NCI-H2029 treated with DMSO at 0.1 percent for 48 hours (cell line): ENCODE data around the gene OR10H2.
A peak's percentile ranks its signal among the peaks of the same experiment; 100 is the strongest.
"Not testable (repeated sequence)": the region's sequence is repeated elsewhere in the genome, so short reads cannot be mapped to it uniquely, and the experiment has no call there.

ENCODE experiments used
- DNase-seq: peaks from one replicate; lab custom pipeline; 2025; lab: John Stamatoyannopoulos, UW

OR10H2 gene

DNA sequence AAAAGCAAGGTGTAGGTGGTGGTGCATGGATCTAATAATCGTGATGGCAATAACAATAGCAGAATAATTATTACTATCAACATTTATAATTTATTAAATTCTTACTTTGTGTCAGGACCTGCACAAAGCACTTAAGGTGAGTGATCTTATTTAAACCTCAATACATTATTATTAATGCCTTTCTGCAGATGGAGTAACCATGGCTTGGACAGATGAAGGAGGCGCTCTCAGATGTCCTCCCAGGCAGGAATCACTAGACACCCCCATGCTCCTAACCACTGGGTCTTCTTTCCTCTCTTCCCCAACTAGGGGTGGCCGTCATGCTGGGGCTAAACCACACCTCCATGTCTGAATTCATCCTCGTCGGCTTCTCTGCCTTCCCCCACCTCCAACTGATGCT, at the start of gene OR10H2:
OR10H2 (plus strand) TSS at position 301 of the 400 bp plus-strand sequence; CDS start at position 321, 20 bp downstream.
- no peak for DNase-seq

DNA sequence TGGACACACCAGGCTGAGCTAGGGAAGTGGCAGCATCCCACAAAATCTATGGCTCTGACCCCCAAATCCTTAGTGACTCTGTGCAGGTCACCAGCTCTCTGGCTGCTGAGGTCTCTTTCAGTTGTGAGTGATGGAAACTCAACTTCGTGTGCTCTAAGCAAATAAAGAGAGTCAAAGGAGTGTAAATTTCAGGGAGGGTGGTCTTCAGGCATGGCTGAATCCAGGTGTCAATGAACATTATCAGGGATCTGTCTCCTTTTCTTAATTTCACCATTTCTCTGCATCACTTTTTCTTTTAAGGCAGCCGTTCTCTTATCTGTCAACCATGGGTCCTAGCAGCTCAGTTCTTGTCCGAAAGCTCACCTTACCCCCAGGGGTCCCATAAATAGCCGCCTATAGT, 48.7 kb upstream of the OR10H2 start:
- DNase-seq, result no peak

- DNase-seq, result not testable (repeated sequence)
Observed at GRCh38 chr19:15679865-15680264, 48.0 kb upstream of the OR10H2 start.

GRCh38 chr19:15680478-15681322, 47.1 kb upstream of the OR10H2 start:
- peak; percentile 32 for DNase-seq

DNA sequence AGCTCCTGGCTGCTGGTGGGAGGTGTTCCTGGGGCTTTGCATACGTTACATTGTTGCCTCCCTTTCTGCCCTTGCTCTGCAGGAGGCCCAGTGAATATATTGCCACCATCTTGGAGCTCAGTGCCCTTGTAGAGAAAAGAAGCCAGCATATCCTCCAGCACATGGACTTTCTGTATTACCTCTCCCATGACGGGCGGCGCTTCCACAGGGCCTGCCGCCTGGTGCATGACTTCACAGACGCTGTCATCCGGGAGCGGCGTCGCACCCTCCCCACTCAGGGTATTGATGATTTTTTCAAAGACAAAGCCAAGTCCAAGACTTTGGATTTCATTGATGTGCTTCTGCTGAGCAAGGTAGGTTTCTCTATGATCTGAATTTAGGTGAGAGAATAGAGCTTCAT, 44.4 kb upstream of the OR10H2 start:
- DNase-seq, result no peak

DNA sequence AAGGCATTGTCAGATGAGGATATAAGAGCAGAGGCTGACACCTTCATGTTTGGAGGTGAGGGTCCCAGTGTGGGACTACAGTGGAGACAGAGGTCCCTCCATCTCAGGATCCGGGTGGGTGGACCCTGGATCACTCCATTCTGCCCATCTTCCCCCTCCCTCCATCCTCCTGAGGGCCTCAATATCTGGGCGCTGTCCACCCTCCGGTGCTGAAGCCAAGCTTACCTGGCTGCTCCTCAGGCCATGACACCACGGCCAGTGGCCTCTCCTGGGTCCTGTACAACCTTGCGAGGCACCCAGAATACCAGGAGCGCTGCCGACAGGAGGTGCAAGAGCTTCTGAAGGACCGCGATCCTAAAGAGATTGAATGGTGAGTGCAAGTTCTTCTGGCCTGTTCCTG, 43.0 kb upstream of the OR10H2 start:
- no peak for DNase-seq

DNA sequence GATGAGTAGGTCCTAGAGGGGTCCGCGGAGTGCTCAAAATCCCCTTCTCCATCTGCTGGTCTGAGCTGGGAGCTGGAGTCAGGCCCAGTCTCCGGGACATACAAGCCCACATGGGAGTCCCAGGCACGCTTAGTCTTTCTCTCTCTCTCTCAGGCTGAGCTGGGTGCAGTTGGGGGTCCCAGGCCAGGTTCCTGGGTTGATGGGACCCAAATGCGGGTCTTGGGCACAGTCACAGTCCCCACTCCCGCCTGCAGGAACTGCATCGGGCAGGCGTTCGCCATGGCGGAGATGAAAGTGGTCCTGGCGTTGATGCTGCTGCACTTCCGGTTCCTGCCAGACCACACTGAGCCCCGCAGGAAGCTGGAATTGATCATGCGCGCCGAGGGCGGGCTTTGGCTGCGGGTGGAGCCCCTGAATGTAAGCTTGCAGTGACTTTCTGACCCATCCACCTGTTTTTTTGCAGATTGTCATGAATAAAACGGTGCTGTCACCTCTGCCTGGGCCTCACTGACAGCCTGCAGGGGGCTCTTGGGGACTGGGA, 31.1 kb upstream of the OR10H2 start:
- no peak for DNase-seq

GRCh38 chr19:15701757-15702533, 25.9 kb upstream of the OR10H2 start:
- DNase-seq, result peak; percentile 87

DNA sequence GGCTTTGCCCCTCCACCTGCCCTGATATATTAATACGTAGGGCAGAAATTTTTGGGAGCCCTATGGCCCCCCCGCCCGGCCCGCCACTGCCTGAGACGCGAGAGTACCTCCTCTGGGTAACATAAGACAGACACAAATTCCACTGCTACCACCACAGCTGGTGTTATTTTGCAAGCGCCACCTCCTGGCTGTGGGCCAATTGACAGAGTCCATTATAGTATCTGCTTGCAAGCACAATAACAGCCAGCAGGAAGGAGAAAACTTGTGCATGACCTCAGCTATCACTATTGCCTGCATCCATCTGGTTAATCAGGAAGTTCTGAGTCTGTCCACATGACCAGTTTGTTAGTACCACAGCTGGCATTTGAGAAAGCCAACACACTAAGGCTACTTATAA, 25.3 kb upstream of the OR10H2 start:
- peak; percentile 94 for DNase-seq

DNA sequence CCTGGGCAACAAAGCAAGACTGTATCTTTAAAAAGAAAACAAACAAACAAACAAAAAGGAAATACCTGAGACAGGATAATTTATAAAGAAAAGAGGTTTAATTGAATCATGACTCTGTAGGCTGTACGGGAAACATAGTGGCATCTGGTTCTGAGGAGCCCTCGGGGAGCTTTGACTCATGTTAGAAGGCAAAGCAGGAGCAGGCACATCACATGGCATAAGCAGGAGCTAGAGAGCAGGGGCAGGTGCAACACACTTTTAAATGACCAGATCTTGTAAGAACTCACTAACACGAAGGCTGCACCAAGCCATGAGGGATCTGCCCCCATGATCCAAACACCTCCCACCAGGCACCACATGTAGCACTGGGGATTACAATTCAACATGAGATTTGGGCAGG, 13.2 kb upstream of the OR10H2 start:
- DNase-seq, result no peak

DNA sequence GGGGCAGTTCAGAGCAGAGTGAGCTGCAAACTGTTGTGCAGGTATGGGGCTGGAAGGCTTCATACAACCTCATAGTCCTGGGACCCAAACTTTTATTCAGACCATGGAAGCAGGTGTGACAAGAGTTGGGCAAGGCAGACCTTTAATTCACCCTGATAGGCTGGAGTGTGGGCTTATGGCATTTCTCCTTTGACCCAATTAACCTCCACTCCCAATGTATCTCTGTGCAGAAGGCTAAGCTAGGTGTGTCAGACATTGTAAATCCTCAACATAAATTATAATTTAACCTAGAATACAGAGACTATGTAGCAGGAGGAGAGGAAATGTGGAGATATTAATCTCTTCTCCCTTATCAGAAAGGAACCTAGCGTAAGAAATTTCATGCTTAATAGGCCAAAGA, 12.2 kb upstream of the OR10H2 start:
- no peak for DNase-seq

GRCh38 chr19:15717809-15718208, 10.0 kb upstream of the OR10H2 start:
- no peak for DNase-seq

DNA sequence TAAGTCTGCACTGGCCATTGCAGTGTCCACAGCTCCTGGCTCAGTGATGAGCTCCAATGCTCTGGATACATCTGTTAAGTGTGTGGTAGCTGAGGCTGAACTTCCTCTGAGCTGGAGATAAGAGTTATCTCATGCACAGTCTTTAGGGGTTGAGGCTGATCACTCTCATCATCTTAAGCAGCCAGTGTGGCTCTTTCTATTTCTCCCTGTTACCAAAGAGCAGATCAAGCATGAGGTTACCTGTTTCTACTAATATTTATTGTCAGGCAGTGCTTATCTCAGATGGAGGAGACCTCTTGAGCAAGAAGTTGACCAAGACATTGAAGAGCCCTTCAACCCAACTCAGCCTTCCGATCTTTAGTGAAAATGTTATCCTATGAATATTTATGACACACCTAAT, 6.6 kb upstream of the OR10H2 start:
- DNase-seq, result no peak

DNA sequence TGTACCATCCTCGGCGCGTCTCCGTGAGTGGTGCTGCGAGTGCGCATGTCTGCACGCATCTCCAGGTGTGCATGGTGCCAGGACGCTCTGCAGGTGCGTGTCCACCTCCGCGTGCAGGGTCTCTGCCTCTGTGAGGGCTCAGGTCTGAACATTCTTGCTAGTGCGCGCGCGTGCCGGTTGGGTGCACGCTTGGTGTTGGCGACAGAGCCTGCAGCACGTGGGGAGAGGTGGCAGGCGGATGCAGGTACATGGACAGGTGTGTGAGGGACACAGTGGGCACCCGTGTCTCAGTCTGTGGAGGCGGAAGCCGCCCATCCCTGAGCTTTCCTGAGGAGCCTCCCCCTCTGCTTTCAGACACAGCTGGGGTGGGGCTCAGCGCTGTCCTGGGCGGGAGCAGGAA, 4.9 kb upstream of the OR10H2 start:
- no peak for DNase-seq

- DNase-seq, result no peak
Observed at GRCh38 chr19:15730538-15730937, 2.7 kb downstream of the OR10H2 start.

- DNase-seq, result no peak
Observed at GRCh38 chr19:15732388-15732787, 4.6 kb downstream of the OR10H2 start.

DNA sequence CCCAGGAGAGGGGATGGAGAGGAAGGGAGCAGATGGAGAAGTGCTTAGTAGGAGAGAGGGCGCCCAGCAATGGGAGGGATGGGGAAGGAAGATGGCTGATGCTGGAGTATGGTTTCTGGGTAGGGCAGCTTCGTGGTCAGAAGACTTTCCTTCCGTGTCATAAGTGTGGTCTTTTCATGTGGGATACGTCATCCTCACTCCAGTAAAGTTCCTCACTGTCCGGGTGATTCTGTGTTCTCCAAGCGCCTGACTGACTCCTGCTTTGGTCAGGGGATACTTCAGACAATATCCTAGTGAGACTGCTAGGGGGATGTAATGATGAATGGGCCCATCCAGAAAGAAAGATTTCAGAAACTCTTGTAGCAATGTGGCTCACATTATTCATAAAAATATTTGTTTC, 6.1 kb downstream of the OR10H2 start:
- DNase-seq, result no peak

DNA sequence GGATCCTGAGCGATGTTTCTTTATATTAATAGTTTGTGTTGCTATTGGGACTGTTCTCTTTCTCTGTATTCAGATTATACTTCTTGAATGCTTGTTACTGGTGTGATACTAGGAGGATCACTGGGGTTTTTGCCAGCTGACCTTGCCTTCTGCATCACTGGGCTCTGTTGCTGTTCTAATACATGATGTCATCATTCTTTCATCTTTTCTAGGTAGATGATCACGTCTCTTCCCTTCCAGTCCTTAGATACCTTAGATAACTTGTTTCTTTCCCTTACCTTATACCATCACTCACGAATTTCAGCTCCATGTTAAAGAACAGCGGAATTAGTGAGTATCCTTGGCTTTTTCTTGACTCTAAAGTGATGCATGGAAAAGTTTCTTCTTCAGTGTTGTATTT, 9.9 kb downstream of the OR10H2 start, which contains the start of gene OR10H3:
OR10H3 (plus strand) TSS at position 264 of the 400 bp plus-strand sequence. CDS start 3,408 bp downstream, outside the sequence.
- DNase-seq, result no peak

DNA sequence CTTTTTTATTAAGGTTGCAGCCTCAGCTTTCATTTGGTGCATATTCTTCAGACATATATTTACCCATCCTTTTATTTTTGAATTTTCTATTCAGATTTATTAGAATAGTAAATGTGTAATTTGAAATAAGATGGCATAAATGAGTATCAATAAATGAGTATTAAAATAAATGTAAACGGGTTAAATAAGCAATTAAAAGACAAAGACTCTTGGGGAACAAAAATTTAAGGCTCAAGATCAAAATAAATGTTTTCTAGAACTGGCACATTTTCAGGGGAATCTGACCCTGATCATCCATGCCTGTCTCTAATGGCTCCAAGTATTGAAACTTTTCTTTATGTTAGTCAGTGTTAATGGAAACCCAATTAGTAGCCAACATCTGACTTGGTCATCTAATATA, 13.0 kb downstream of the OR10H2 start:
- no peak for DNase-seq

DNA sequence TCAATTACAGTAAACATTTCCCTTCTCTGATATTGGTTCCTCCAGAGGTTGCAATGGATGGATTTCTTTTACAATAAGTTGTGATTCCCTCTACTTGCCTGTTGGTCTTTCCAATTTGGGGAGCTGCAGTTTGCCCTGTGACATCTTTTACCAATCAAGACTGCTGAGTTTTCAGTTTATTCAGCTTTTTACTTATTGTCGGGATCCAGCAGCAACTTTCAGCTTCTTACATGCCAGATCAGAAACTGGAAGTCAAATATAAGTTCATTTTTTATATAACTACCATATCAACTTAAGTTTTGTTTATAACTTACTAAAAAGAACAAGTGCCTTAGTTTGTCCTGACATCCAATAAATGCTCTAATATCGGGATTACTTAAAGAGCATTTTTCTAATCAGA, 20.4 kb downstream of the OR10H2 start:
- DNase-seq, result no peak

- no peak for DNase-seq
Observed at GRCh38 chr19:15758379-15758778, 30.6 kb downstream of the OR10H2 start.

GRCh38 chr19:15759962-15760565, 32.2 kb downstream of the OR10H2 start:
- no peak for DNase-seq
